Measurements from ENCODE around the gene DCBLD1.

Gene DCBLD1

GRCh38 chr6:117498159-117498558 lies 15.7 kb downstream of the DCBLD1 start:
- no peak for TF ChIP-seq CTCF (IDR thresholded peaks at IDR 0.05; ENCODE audit: low read depth, low read length)
- H3K4me3 ChIP-seq (ENCODE audit: low read depth, low read length), result no peak overlapping the region

GRCh38 chr6:117501722-117502121 lies 19.2 kb downstream of the DCBLD1 start:
- no peak for TF ChIP-seq CTCF (IDR thresholded peaks at IDR 0.05; ENCODE audit: low read depth, low read length)
- H3K4me3 ChIP-seq (ENCODE audit: low read depth, low read length), result no peak overlapping the region

- no peak for TF ChIP-seq CTCF (IDR thresholded peaks at IDR 0.05; ENCODE audit: low read depth, low read length)
- H3K4me3 ChIP-seq (ENCODE audit: low read depth, low read length), result no peak overlapping the region
Measured at GRCh38 chr6:117502580-117502979, 20.1 kb downstream of the DCBLD1 start.

GRCh38 chr6:117503211-117503610 lies 20.7 kb downstream of the DCBLD1 start:
- TF ChIP-seq CTCF (IDR thresholded peaks at IDR 0.05; ENCODE audit: low read depth, low read length), result no peak
- H3K4me3 ChIP-seq (ENCODE audit: low read depth, low read length), result no peak overlapping the region

GRCh38 chr6:117504478-117505144 lies 22.1 kb downstream of the DCBLD1 start:
- no peak for TF ChIP-seq CTCF (IDR thresholded peaks at IDR 0.05; ENCODE audit: low read depth, low read length)
- H3K4me3 ChIP-seq (ENCODE audit: low read depth, low read length), result no peak overlapping the region

- TF ChIP-seq CTCF (IDR thresholded peaks at IDR 0.05; ENCODE audit: low read depth, low read length), result no peak
- no peak overlapping the region for H3K4me3 ChIP-seq (ENCODE audit: low read depth, low read length)
Measured at GRCh38 chr6:117505311-117505710, 22.8 kb downstream of the DCBLD1 start.

GRCh38 chr6:117506180-117506835 lies 23.8 kb downstream of the DCBLD1 start:
- no peak overlapping the region for H3K4me3 ChIP-seq (ENCODE audit: low read depth, low read length)
- TF ChIP-seq CTCF (IDR thresholded peaks at IDR 0.05; ENCODE audit: low read depth, low read length), result no peak

Measured in WI38 (cell line).